OCI-LY1 (cell line): ENCODE measurements around the gene FGR.

Source experiments
- H2AFZ ChIP-seq: fragments of 200-600 bp; sonication (generic), shearing (Covaris generic); 2 replicates; pipeline ENCODE4 v1.6.0; 2014; ENCODE audit warnings: antibody characterized with exemption, mild to moderate bottlenecking, low read length
- H3F3A ChIP-seq: fragments of 200-600 bp; sonication (generic), shearing (Covaris generic); 2 replicates; pipeline ENCODE4 v1.6.0; 2014; ENCODE audit warnings: mild to moderate bottlenecking, antibody characterized with exemption, low read length, moderate library complexity; ENCODE audit not compliant: insufficient read depth
- H3K27ac ChIP-seq: fragments of 200-600 bp; sonication (generic); 2 replicates; pipeline ENCODE4 v1.5.1; 2014; ENCODE audit warnings: low read length, mixed run types, mild to moderate bottlenecking, low read depth; ENCODE audit not compliant: poor library complexity, severe bottlenecking
- H3K27me3 ChIP-seq: fragments of 200-600 bp; sonication (generic); 2 replicates; pipeline ENCODE4 v1.6.0; 2014; ENCODE audit warnings: antibody characterized with exemption, mild to moderate bottlenecking, low read length, moderate library complexity; ENCODE audit not compliant: insufficient read depth
- H3K36me3 ChIP-seq: fragments of 200-600 bp; sonication (generic); 2 replicates; pipeline ENCODE4 v1.6.1; 2014; ENCODE audit warnings: mild to moderate bottlenecking, antibody characterized with exemption, low read length, moderate library complexity, mixed read lengths; ENCODE audit not compliant: insufficient read depth
- H3K4me1 ChIP-seq: fragments of 200-600 bp; sonication (generic); 2 replicates; pipeline ENCODE4 v1.5.1; 2014; ENCODE audit warnings: mild to moderate bottlenecking, low read length, moderate library complexity; ENCODE audit not compliant: insufficient read depth, severe bottlenecking
- H3K4me2 ChIP-seq: fragments of 200-600 bp; sonication (generic), shearing (Covaris generic); 2 replicates; pipeline ENCODE4 v1.6.1; 2014; ENCODE audit warnings: low read length
- H3K4me3 ChIP-seq: fragments of 200-600 bp; sonication (generic); 2 replicates; pipeline ENCODE4 v1.5.1; 2014; ENCODE audit warnings: low read length, low read depth, mild to moderate bottlenecking, mixed read lengths; ENCODE audit not compliant: poor library complexity, severe bottlenecking
- H3K79me2 ChIP-seq: fragments of 200-600 bp; shearing (Covaris generic); 2 replicates; pipeline ENCODE4 v1.6.1; 2016; ENCODE audit warnings: mixed run types, low read length, mixed read lengths; ENCODE audit not compliant: insufficient read depth
- H3K9ac ChIP-seq: fragments of 200-600 bp; sonication (generic), shearing (Covaris generic); 2 replicates; pipeline ENCODE4 v1.6.1; 2014; ENCODE audit warnings: mild to moderate bottlenecking, low read length, mixed read lengths
- H3K9me2 ChIP-seq: fragments of 200-600 bp; sonication (generic), shearing (Covaris generic); 2 replicates; pipeline ENCODE4 v1.6.1; 2014; ENCODE audit warnings: low read depth, mild to moderate bottlenecking, low read length, mixed read lengths
- H3K9me3 ChIP-seq: fragments of 200-600 bp; shearing (Covaris generic); 2 replicates; pipeline ENCODE4 v1.6.1; 2014; ENCODE audit warnings: low read length, mixed read lengths
- H4K20me1 ChIP-seq: fragments of 200-600 bp; sonication (generic), shearing (Covaris generic); 2 replicates; pipeline ENCODE4 v1.6.0; 2016; ENCODE audit warnings: mild to moderate bottlenecking, low read length; ENCODE audit not compliant: insufficient read depth
- CTCF ChIP-seq: fragments of 200-600 bp; sonication (generic), shearing (Covaris generic); IDR thresholded peaks from 2 replicates; pipeline ENCODE4 v1.5.1; 2017; ENCODE audit warnings: mild to moderate bottlenecking, antibody characterized with exemption, low read length, moderate library complexity, mixed read lengths
- EZH2 ChIP-seq: fragments of 200-600 bp; sonication (generic), shearing (Covaris generic); IDR thresholded peaks from 2 replicates; pipeline ENCODE4 v1.8.0; 2017; ENCODE audit warnings: borderline replicate concordance, mixed run types, mild to moderate bottlenecking, antibody characterized with exemption, low read length, moderate library complexity, mixed read lengths

FGR gene

GRCh38 chr1:27571439-27572018, 63.5 kb downstream of the FGR start:
- no peak overlapping the region for H2AFZ ChIP-seq
- TF ChIP-seq CTCF (no peak), EZH2 (no peak)
- H3K9ac ChIP-seq: no peak overlapping the region
- no peak overlapping the region for H3K4me3 ChIP-seq
- 0 out of 2 replicates have a peak, but pooled peaks cover 10% of the 10 kb centered on the region for H3K36me3 ChIP-seq
- H3K4me1 ChIP-seq: peaks cover 37% of the 10 kb centered on the region
- H4K20me1 ChIP-seq: no peaks in the 10 kb centered on the region
- no peak overlapping the region for H3K4me2 ChIP-seq
- no peaks in the 10 kb centered on the region for H3K79me2 ChIP-seq
- H3K9me2 ChIP-seq: no peaks in the 10 kb centered on the region
- H3K27me3 ChIP-seq: 0 out of 2 replicates have a peak, but pooled peaks cover 5% of the 10 kb centered on the region
- no peak overlapping the region for H3K27ac ChIP-seq
- H3F3A ChIP-seq: no peaks in the 10 kb centered on the region
- H3K9me3 ChIP-seq: no peaks in the 10 kb centered on the region

GRCh38 chr1:27570784-27571183, 64.2 kb downstream of the FGR start:
- Histone ChIP-seq H3K27ac (no peak overlapping the region), H3K9ac (no peak overlapping the region), H3K36me3 (peaks cover 10% of the 10 kb centered on the region; the same call in 1 of the 2 replicates), H3K27me3 (0 out of 2 replicates have a peak, but pooled peaks cover 5% of the 10 kb centered on the region), H4K20me1 (no peaks in the 10 kb centered on the region), H3K9me3 (no peaks in the 10 kb centered on the region), H3K9me2 (no peaks in the 10 kb centered on the region), H3F3A (no peaks in the 10 kb centered on the region), H3K4me2 (no peak overlapping the region), H3K4me1 (peaks cover 31% of the 10 kb centered on the region), H3K4me3 (no peak overlapping the region), H3K79me2 (no peaks in the 10 kb centered on the region), H2AFZ (no peak overlapping the region)
- TF ChIP-seq CTCF: no peak
- TF ChIP-seq EZH2: no peak

- Histone ChIP-seq H3K4me3 (no peak overlapping the region), H4K20me1 (no peaks in the 10 kb centered on the region), H3K4me1 (peaks cover 29% of the 10 kb centered on the region), H3K9ac (no peak overlapping the region), H3K9me3 (no peaks in the 10 kb centered on the region), H3F3A (no peaks in the 10 kb centered on the region), H3K79me2 (no peaks in the 10 kb centered on the region), H3K36me3 (peaks cover 10% of the 10 kb centered on the region; the same call in 1 of the 2 replicates), H3K27me3 (0 out of 2 replicates have a peak, but pooled peaks cover 5% of the 10 kb centered on the region), H3K4me2 (no peak overlapping the region), H3K27ac (no peak overlapping the region), H2AFZ (no peak overlapping the region), H3K9me2 (no peaks in the 10 kb centered on the region)
- TF ChIP-seq CTCF (no peak), EZH2 (no peak)
Measured at GRCh38 chr1:27570356-27570755, 64.6 kb downstream of the FGR start.
